ENCODE measurements around the gene DYNLT4. TPM values are rescaled to one million over a fixed set of nuclear protein-coding genes. Genes with fewer than 3 reads are reported as not detected.
A peak's percentile ranks its signal among the peaks of the same experiment; 100 is the strongest.

DYNLT4 gene
- total and polyA plus RNA-seq, 2 of the 13 experiments (the other 11 are each of a cell fraction or from before 2014, with no cell fraction given), result 0.77 TPM; not detected in 1

- TF ChIP-seq PRDM10 (CRISPR knock-in tag; IDR thresholded peaks at IDR 0.05; ENCODE audit: low read depth) (no peak), ZNF557 (CRISPR knock-in tag; IDR thresholded peaks at IDR 0.05) (no peak), ARNT (IDR thresholded peaks at IDR 0.05) (no peak), MAF1 (CRISPR knock-in tag; IDR thresholded peaks at IDR 0.05; ENCODE audit: borderline replicate concordance) (no peak), JDP2 (CRISPR knock-in tag; IDR thresholded peaks at IDR 0.05; ENCODE audit: borderline replicate concordance) (no peak), EED (CRISPR knock-in tag; IDR thresholded peaks at IDR 0.05) (no peak; the same call in 1 of the 2 replicates), ZNF432 (CRISPR knock-in tag; IDR thresholded peaks at IDR 0.05; ENCODE audit: borderline replicate concordance) (no peak), ZNF251 (CRISPR knock-in tag; IDR thresholded peaks at IDR 0.05) (no peak), NR1H2 (CRISPR knock-in tag; IDR thresholded peaks at IDR 0.05; ENCODE audit: borderline replicate concordance, low read depth) (no peak), ZNF530 (CRISPR knock-in tag; IDR thresholded peaks at IDR 0.05; ENCODE audit: low read depth) (no peak), NCOA5 (CRISPR knock-in tag; IDR thresholded peaks at IDR 0.05) (no peak), NPAS2 (CRISPR knock-in tag; IDR thresholded peaks at IDR 0.05; ENCODE audit: borderline replicate concordance) (no peak), TBP (CRISPR knock-in tag; IDR thresholded peaks at IDR 0.05) (no peak), NFRKB (IDR thresholded peaks at IDR 0.05) (no peak), KAT7 (CRISPR knock-in tag; IDR thresholded peaks at IDR 0.05; ENCODE audit: borderline replicate concordance) (no peak), DPF2 (CRISPR knock-in tag; IDR thresholded peaks at IDR 0.05; ENCODE audit: borderline replicate concordance, low read depth) (0 out of 2 replicates have a peak, but pooled peaks have one; percentile 23), AKNA (CRISPR knock-in tag; IDR thresholded peaks at IDR 0.05; ENCODE audit: borderline replicate concordance) (no peak), DR1 (CRISPR knock-in tag; IDR thresholded peaks at IDR 0.05) (no peak), ZFP82 (CRISPR knock-in tag; IDR thresholded peaks at IDR 0.05; ENCODE audit: borderline replicate concordance) (peak; percentile 32; the same call in 1 of the 2 replicates), ZMAT5 (CRISPR knock-in tag; IDR thresholded peaks at IDR 0.05; ENCODE audit: borderline replicate concordance, low read depth) (no peak), ZFP90 (CRISPR knock-in tag; IDR thresholded peaks at IDR 0.05; ENCODE audit: borderline replicate concordance) (0 out of 2 replicates have a peak, but pooled peaks have one; percentile 1), NKX3-1 (CRISPR knock-in tag; IDR thresholded peaks at IDR 0.05) (no peak)
Measured at GRCh38 chr1:44827197-44828002, 20.2 kb upstream of the DYNLT4 start (continued).
